NB4 (cell line): Measurements from ENCODE around the gene PLA2G2C.
A peak's percentile ranks its signal among the peaks of the same experiment; 100 is the strongest.

ENCODE experiments used
- DNase-seq: peaks from one replicate; pipeline ENCODE4 v3.0.0; 2010; ENCODE audit warnings: low read depth
- H3K4me3 ChIP-seq: one replicate; pipeline ENCODE4 v1.5.1; 2011; ENCODE audit warnings: mild to moderate bottlenecking, low read depth, low read length, moderate library complexity
- MAX ChIP-seq: IDR thresholded peaks from 2 replicates; pipeline ENCODE4 v1.6.1; 2011; ENCODE audit warnings: low read depth, low read length
- MYC ChIP-seq: IDR thresholded peaks from 2 replicates; pipeline ENCODE4 v1.6.1; 2011; ENCODE audit warnings: low read depth, low read length
- POLR2A ChIP-seq: IDR thresholded peaks from 2 replicates; pipeline ENCODE4 v1.6.1; 2011; ENCODE audit warnings: mild to moderate bottlenecking; ENCODE audit not compliant: insufficient read length; ENCODE audit errors: extremely low read depth
- TF ChIP-seq, protein P1 (sequence below): IDR thresholded peaks from one replicate; pipeline ENCODE4 v1.5.1; 2012; ENCODE audit warnings: low read depth, low read length

PLA2G2C gene

GRCh38 chr1:20125100-20125499 lies 61.2 kb downstream of the PLA2G2C start:
- DNase-seq, result no peak
- no peak for TF ChIP-seq MAX
- no peak for TF ChIP-seq MYC
- TF ChIP-seq, protein P1, sequence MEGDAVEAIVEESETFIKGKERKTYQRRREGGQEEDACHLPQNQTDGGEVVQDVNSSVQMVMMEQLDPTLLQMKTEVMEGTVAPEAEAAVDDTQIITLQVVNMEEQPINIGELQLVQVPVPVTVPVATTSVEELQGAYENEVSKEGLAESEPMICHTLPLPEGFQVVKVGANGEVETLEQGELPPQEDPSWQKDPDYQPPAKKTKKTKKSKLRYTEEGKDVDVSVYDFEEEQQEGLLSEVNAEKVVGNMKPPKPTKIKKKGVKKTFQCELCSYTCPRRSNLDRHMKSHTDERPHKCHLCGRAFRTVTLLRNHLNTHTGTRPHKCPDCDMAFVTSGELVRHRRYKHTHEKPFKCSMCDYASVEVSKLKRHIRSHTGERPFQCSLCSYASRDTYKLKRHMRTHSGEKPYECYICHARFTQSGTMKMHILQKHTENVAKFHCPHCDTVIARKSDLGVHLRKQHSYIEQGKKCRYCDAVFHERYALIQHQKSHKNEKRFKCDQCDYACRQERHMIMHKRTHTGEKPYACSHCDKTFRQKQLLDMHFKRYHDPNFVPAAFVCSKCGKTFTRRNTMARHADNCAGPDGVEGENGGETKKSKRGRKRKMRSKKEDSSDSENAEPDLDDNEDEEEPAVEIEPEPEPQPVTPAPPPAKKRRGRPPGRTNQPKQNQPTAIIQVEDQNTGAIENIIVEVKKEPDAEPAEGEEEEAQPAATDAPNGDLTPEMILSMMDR, result no peak
- TF ChIP-seq POLR2A, result no peak
- no peak overlapping the region for H3K4me3 ChIP-seq

GRCh38 chr1:20124456-20125057 lies 61.8 kb downstream of the PLA2G2C start:
- no peak for DNase-seq
- TF ChIP-seq, protein P1, result no peak
- TF ChIP-seq POLR2A, result no peak
- no peak overlapping the region for H3K4me3 ChIP-seq

DNA sequence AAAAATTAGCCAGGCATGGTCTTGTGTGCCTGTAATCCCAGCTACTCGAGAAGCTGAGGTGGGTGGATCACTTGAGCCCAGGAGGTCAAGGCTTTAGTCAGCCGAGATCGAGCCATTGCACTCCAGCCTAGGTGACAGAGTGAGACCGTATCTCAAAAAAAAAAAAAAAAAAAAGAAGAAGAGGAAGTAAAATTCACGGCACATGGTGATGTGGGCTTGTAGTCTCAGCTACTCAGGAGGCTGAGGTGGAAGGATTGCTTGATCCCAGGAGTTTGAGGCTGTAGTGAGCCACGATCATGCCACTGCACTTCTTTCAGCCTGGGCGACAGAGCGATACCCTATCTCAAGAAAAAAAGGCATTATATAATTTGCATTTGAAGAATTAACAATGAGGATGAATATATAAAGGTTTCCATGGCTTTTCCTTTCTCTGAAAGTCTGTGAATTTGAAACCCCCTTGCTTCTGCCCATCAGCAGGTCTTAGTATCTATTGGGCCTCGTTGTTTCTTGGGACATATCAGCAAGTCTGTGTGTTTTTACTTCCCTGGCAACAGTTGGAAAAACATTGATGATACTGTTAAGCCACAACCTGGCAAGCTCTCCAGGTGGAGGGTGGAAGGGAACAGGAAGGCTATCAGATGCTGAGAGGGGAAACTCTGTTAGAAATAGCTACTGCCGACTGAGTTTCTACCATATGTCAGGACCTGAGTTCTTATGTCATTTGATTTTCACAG lies 62.4 kb downstream of the PLA2G2C start:
- TF ChIP-seq, protein P1, result no peak
- TF ChIP-seq MAX, result no peak
- TF ChIP-seq MYC, result no peak
- no peak for TF ChIP-seq POLR2A
- H3K4me3 ChIP-seq, result no peak overlapping the region
- DNase-seq, result peak; percentile 18

DNA sequence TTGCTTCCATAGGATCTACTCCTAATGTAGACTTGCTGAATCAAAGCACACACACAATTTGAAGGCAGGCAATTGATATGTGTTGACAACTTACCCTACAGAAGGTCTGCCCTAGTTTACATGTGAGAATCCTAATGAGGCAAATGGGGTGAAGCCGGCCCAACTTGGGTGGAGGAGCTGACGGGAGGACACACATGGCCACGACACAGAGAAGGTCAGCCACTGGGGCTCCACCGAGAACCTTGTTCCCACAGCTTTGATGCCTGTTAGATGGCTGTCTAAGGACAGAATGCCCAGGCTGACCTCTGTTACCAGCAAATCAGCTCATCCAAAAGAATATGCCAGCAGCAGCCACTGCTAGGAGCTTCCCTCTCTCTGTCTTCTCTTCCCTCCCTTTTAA lies 65.5 kb downstream of the PLA2G2C start:
- H3K4me3 ChIP-seq, result no peak overlapping the region
- no peak for DNase-seq
- TF ChIP-seq MYC, result no peak
- TF ChIP-seq, protein P1, result no peak
- TF ChIP-seq POLR2A, result no peak
- no peak for TF ChIP-seq MAX

DNA sequence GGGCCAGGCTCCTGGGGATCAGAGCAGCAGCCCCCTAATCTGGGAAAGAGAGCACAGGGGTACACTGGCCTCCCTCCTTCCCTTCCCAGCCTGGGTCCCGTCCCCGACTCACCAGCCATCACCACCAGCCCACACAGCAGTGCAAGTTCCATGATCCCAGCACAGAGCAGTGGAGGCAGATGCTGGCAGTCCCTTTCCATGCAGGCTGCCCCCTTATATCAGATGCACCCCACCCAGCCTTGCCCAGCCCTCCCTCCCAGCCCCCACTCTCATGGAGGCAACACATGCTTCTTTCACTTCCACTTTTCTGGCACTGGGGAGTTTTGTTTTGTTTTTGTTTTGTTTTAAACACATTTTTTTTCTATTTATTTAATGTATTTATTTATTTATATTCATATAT lies 67.0 kb downstream of the PLA2G2C start, which contains the start of gene PLA2G2D:
Gene PLA2G2D, minus strand, starts transcription at position 190 of the 400 bp plus-strand sequence. Its CDS starts 38 bp downstream, at position 152.
- H3K4me3 ChIP-seq, result no peak within 1 kb of the TSS
- no peak for DNase-seq
- TF ChIP-seq MYC (no peak), POLR2A (no peak), MAX (no peak)
- TF ChIP-seq, protein P1, result no peak
